ENCODE measurements around the gene CYP3A5. TPM values are rescaled to one million over a fixed set of nuclear protein-coding genes. Genes with fewer than 3 reads are reported as not detected.

The CYP3A5 gene
- total and polyA plus RNA-seq, 2 of the 8 experiments (the other 6 are each of a cell fraction or from before 2014, with no cell fraction given) = 0.06 TPM; not detected in 1

- TF ChIP-seq CHD7 (IDR thresholded peaks at IDR 0.05; ENCODE audit: insufficient replicate concordance, low read length) (no peak), ATF3 (IDR thresholded peaks at IDR 0.05; ENCODE audit: insufficient read depth, low read depth, low read length) (no peak), CHD1 (IDR thresholded peaks at IDR 0.05; ENCODE audit: low read depth, low read length) (no peak), RAD21 (IDR thresholded peaks at IDR 0.05 in 1 of 2, conservative IDR thresholded peaks at IDR 0.05 in 1 of 2; ENCODE audit: low read depth in 2 of 2, low read length in 2 of 2) (no peak), TAF1 (IDR thresholded peaks at IDR 0.05; ENCODE audit: low read depth, low read length) (no peak), SIN3A (conservative IDR thresholded peaks at IDR 0.05 in 1 of 2, IDR thresholded peaks at IDR 0.05 in 1 of 2; ENCODE audit: low read depth in 1 of 2, low read length in 2 of 2) (no peak), SP4 (IDR thresholded peaks at IDR 0.05; ENCODE audit: low read length) (no peak), BCL11A (IDR thresholded peaks at IDR 0.05; ENCODE audit: low read depth in 2 of 2, low read length in 2 of 2) (no peak), NANOG (IDR thresholded peaks at IDR 0.05; ENCODE audit: insufficient read depth, low read depth, low read length, poor library complexity, severe bottlenecking) (no peak)
These were observed 40.4 kb upstream of the CYP3A5 start (continued) for GRCh38 chr7:99719996-99720769.

All from H1 (cell line).